GM21825 (cell line): ENCODE measurements around the gene ISCA1.

ENCODE experiments used
- ATAC-seq: cut with Tn5 transposase; IDR thresholded peaks from one replicate; pipeline ENCODE4 v1.9.1; 2021; ENCODE audit warnings: mild to moderate bottlenecking, moderate library complexity; ENCODE audit not compliant: unreplicated experiment

The ISCA1 gene

DNA sequence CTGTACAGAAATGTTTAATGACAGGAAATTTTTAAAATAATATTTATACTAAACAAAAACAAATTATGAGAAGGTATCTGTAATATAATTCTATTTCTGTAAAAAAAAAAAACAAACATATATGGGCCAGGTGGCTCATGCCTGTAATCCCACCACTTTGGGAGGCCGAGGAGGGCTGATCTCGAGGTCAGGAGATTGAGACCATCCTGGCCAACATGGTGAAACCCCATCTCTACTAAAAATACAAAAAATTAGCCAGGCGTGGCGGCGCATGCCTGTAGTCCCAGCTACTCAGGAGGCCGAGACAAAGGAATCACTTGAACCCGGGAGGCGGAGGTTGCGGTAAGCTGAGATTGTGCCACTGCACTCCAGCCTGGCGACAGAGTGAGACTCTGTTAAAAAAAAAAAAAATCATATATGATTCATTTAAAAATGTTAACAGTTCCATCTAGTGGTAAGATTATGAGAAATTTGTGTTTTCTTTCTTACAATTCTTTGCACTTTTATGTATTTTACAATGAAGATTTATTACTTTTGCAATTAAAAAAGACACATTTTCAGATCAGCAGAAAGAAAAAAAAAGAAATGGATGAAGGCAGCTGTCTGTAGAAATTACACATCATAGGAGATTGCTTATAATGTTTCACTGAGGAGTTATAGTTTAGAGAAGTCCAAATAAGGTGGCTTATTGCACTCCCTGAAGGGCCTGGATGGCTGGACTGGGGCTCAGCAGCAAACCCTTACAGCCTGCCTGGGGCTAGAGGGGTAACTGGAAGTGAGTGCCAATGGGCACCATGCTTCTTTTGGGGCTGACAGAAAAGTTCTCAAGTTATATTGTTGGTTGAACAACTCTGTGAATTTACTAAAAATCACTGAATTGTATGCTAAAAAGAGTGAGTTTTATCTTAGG, 43.2 kb downstream of the ISCA1 start:
- no peak for ATAC-seq

GRCh38 chr9:86230858-86231257, 51.5 kb downstream of the ISCA1 start:
- ATAC-seq, result no peak

GRCh38 chr9:86222667-86223066, 59.7 kb downstream of the ISCA1 start:
- ATAC-seq, result no peak

GRCh38 chr9:86219606-86220005, 62.7 kb downstream of the ISCA1 start:
- ATAC-seq, result no peak

DNA sequence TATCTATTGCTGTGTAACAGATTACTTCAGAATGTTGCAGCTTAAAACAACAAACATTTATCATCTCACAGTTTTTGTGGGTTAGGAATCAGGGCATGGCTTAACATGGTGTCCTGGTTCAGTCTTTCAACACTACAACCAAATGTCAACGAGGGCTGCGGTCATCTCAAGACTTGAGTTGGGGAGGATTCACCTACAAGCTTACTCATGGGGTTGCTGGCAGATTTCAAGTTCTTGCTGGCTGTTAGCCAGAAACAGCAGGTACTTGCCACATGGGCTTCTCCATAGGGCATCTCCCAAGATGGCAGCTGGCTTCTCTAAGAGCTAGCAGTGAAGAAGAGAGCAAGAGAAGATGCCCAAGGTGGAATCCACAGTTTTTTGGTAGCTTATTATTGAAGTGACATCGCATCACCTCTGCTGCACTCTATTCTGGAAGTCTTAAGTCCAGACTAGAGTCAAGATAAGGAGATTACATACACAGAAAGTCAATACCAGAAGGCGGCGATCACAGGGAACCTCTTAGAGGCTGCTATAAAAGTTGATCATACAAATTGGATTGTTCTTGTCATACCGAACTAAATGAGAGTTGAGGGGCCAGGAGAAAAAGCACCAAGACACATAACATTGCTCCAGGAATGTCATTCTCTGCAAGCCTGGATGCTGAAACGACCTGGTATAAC, 65.1 kb downstream of the ISCA1 start:
- ATAC-seq, result no peak
